OCI-LY3 (cell line): Measurements from ENCODE around the gene PRUNE2.
"Not testable (repeated sequence)": the region's sequence is repeated elsewhere in the genome, so short reads cannot be mapped to it uniquely, and the experiment has no call there.

ENCODE experiments used
- H2AFZ ChIP-seq: fragments of 200-600, 300-600 bp; shearing (Covaris generic); 2 replicates; pipeline ENCODE4 v1.6.0; 2014; ENCODE audit warnings: antibody characterized with exemption, low read depth, low read length
- H3K27ac ChIP-seq: fragments of 200-600, 300-600 bp; sonication (generic); 2 replicates; pipeline ENCODE4 v1.5.1; 2014; ENCODE audit warnings: mild to moderate bottlenecking, low read length, moderate library complexity, mixed read lengths
- H3K27me3 ChIP-seq: fragments of 200-600, 300-600 bp; sonication (generic); 2 replicates; pipeline ENCODE4 v1.6.1; 2014; ENCODE audit warnings: low read depth, low read length, mixed read lengths
- H3K36me3 ChIP-seq: fragments of 200-600, 300-600 bp; sonication (generic); replicated peaks from 2 replicates; pipeline ENCODE3; 2014; ENCODE audit warnings: low read depth, low read length, mixed read lengths
- H3K4me1 ChIP-seq: fragments of 300-600, 200-600 bp; sonication (generic); 2 replicates; pipeline ENCODE4 v1.6.1; 2014; ENCODE audit warnings: low read length, mixed read lengths
- H3K4me2 ChIP-seq: fragments of 200-600, 300-600 bp; sonication (generic); 2 replicates; pipeline ENCODE4 v1.6.1; 2014; ENCODE audit warnings: low read length, mixed read lengths
- H3K4me3 ChIP-seq: fragments of 300-600, 200-600 bp; sonication (generic); 2 replicates; pipeline ENCODE4 v1.5.1; 2014; ENCODE audit warnings: antibody characterized with exemption, mild to moderate bottlenecking, low read length, moderate library complexity
- H3K79me2 ChIP-seq: fragments of 300-600, 200-600 bp; shearing (Covaris generic); 2 replicates; pipeline ENCODE4 v1.6.1; 2014; ENCODE audit warnings: mild to moderate bottlenecking, low read length, mixed read lengths
- H3K9ac ChIP-seq: fragments of 300-600, 200-600 bp; shearing (Covaris generic); 2 replicates; pipeline ENCODE4 v1.6.0; 2014; ENCODE audit warnings: mild to moderate bottlenecking, low read length, moderate library complexity
- H3K9me3 ChIP-seq: fragments of 200-600, 300-600 bp; shearing (Covaris generic); 2 replicates; pipeline ENCODE4 v1.6.1; 2014; ENCODE audit warnings: low read length, mixed read lengths; ENCODE audit not compliant: insufficient read depth
- H4K20me1 ChIP-seq: fragments of 200-600, 300-600 bp; sonication (generic); 2 replicates; pipeline ENCODE4 v1.6.1; 2016; ENCODE audit warnings: low read length, mixed read lengths; ENCODE audit not compliant: insufficient read depth
- EZH2phosphoT487 ChIP-seq: fragments of 200-600 bp; shearing (Covaris generic); IDR thresholded peaks from 2 replicates; pipeline ENCODE4 v1.6.1; 2018; ENCODE audit warnings: antibody characterized with exemption, mixed run types, low read depth
- TF ChIP-seq, protein P1 (sequence below): fragments of 200-600, 300-600 bp; sonication (generic); IDR thresholded peaks from 2 replicates; pipeline ENCODE4 v1.5.1; 2014; ENCODE audit warnings: antibody characterized with exemption, low read length, low read depth

The PRUNE2 gene

DNA sequence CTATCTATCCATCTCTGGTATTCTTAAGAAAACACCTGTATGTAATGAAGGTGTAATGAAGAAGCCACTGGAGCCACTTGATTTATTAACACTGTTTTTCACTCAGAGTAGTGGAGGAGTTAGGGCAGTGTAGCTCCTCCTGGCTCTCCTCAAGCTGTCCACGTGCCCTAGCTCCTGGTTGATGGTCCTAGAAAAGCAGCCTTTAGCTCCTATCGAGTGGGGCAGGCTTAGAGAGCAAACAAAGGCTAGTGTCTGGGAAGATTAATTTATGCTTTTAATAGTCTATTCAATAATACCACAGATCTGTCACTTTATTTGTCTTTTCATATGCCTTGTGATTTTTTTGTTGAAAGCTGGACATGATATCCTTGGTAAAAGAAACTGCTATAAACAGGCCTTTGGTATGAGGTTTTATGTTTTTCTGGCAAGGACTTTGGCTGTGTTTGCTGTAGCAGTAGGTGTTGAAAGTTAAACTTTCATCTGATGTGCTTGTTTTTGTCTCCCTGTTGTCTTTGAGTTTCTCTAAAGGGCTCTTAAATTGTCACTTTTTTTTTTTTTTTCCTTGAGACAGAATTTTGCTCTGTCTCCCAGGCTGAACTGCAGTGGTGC, 305.8 kb downstream of the PRUNE2 start:
- no peak overlapping the region for H3K9ac ChIP-seq
- no peaks in the 10 kb centered on the region for H3K36me3 ChIP-seq
- H4K20me1 ChIP-seq: no peaks in the 10 kb centered on the region
- H3K27ac ChIP-seq: no peak overlapping the region
- H3K79me2 ChIP-seq: no peaks in the 10 kb centered on the region
- TF ChIP-seq, protein P1, sequence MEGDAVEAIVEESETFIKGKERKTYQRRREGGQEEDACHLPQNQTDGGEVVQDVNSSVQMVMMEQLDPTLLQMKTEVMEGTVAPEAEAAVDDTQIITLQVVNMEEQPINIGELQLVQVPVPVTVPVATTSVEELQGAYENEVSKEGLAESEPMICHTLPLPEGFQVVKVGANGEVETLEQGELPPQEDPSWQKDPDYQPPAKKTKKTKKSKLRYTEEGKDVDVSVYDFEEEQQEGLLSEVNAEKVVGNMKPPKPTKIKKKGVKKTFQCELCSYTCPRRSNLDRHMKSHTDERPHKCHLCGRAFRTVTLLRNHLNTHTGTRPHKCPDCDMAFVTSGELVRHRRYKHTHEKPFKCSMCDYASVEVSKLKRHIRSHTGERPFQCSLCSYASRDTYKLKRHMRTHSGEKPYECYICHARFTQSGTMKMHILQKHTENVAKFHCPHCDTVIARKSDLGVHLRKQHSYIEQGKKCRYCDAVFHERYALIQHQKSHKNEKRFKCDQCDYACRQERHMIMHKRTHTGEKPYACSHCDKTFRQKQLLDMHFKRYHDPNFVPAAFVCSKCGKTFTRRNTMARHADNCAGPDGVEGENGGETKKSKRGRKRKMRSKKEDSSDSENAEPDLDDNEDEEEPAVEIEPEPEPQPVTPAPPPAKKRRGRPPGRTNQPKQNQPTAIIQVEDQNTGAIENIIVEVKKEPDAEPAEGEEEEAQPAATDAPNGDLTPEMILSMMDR: no peak
- TF ChIP-seq EZH2phosphoT487: no peak
- H3K4me1 ChIP-seq: peaks cover 3% of the 10 kb centered on the region
- H2AFZ ChIP-seq: no peak overlapping the region
- peaks cover 41% of the 10 kb centered on the region for H3K27me3 ChIP-seq
- H3K4me2 ChIP-seq: no peak overlapping the region
- H3K4me3 ChIP-seq: no peak overlapping the region
- H3K9me3 ChIP-seq: no peaks in the 10 kb centered on the region

DNA sequence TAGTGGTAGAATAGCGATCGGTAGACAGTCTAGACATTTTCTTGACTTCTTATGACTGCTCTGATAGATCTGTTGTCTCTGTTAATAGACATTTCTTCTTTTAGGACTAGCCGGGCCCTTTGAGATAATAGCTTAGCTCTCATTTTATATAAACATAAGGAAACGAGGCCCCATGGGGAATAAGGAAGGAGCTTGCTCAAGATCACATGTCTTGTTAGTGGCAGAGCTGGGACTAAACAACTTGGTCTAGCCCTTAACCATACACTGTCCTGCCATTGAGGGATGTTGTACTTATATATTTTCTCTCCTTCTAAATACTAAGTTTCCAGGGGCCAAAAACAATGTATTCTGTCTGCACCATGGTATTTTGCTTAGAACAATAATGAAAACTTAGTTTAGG, 306.9 kb downstream of the PRUNE2 start:
- no peak overlapping the region for H3K4me2 ChIP-seq
- no peaks in the 10 kb centered on the region for H3K79me2 ChIP-seq
- H3K9ac ChIP-seq: no peak overlapping the region
- H2AFZ ChIP-seq: no peak overlapping the region
- H3K27me3 ChIP-seq: peaks cover 46% of the 10 kb centered on the region
- no peaks in the 10 kb centered on the region for H3K36me3 ChIP-seq
- no peak overlapping the region for H3K4me3 ChIP-seq
- no peak overlapping the region for H3K27ac ChIP-seq
- no peaks in the 10 kb centered on the region for H4K20me1 ChIP-seq
- TF ChIP-seq, protein P1: no peak
- TF ChIP-seq EZH2phosphoT487: no peak
- no peaks in the 10 kb centered on the region for H3K9me3 ChIP-seq
- no peaks in the 10 kb centered on the region for H3K4me1 ChIP-seq

DNA sequence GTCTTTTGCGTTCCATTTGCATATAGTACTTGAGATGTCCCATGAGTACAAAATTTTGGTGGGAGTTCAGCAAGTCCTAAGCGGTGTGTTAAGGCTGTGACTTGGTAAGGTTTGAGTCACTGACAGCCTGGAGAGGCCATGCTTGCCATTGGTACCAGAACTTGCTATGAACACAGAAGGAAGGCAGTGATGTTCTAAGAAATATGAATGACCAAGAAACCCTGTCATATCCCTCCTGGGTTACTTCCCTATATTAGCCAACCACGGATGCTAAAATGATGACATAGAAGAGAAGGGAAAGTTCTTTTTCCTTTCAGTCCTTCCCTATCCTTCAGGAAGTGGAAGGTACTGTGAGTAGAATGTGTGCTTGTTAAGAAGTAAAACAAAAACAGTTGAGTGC, 310.3 kb downstream of the PRUNE2 start:
- no peak overlapping the region for H2AFZ ChIP-seq

DNA sequence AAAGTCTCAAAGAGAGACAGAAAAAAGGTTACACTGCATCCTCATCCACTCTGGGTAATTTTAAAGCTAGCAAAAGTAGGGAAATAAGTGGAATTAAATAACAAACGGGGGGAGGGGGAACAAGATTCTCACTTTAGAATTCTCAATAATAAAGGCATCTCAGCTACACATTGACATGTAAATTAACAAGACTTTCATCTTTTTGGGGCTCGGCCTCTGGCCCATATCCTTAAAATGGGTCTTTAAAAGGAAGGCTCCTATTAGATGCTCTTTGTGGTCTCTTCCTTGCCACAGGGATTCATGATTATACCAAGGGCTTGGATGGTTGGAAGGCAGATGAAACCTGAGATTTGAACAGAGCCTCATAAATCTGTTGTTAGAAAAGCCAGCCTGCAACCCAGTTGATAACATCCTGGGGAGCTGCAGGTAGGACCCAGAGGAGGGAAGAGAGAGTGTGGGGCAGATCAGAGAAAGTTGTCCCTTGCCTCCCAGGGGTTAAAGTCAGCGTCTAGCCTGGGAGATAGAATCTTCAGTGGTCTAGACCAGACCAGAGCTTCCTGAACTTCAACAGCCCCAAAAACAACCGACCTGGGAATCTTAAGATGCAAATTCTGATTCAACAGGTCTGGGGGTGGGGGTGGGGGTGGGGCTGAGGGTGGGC, 311.0 kb downstream of the PRUNE2 start:
- Histone ChIP-seq H3K27me3 (peaks cover 58% of the 10 kb centered on the region), H3K4me1 (no peaks in the 10 kb centered on the region), H2AFZ (no peak overlapping the region), H3K27ac (no peak overlapping the region), H3K9me3 (no peaks in the 10 kb centered on the region), H4K20me1 (no peaks in the 10 kb centered on the region), H3K79me2 (no peaks in the 10 kb centered on the region), H3K4me3 (no peak overlapping the region), H3K9ac (no peak overlapping the region), H3K36me3 (no peaks in the 10 kb centered on the region), H3K4me2 (no peak overlapping the region)
- TF ChIP-seq EZH2phosphoT487: no peak
- TF ChIP-seq, protein P1: no peak

More for the DNA sequence above, 310.3 kb downstream of the PRUNE2 start:
- no peaks in the 10 kb centered on the region for H3K36me3 ChIP-seq
- peaks cover 52% of the 10 kb centered on the region for H3K27me3 ChIP-seq
- no peaks in the 10 kb centered on the region for H4K20me1 ChIP-seq
- H3K9me3 ChIP-seq: no peaks in the 10 kb centered on the region
- TF ChIP-seq, protein P1: no peak
- no peak for TF ChIP-seq EZH2phosphoT487
- no peak overlapping the region for H3K4me2 ChIP-seq
- no peak overlapping the region for H3K27ac ChIP-seq
- no peaks in the 10 kb centered on the region for H3K79me2 ChIP-seq
- no peak overlapping the region for H3K9ac ChIP-seq
- no peak overlapping the region for H3K4me3 ChIP-seq
- no peaks in the 10 kb centered on the region for H3K4me1 ChIP-seq

DNA sequence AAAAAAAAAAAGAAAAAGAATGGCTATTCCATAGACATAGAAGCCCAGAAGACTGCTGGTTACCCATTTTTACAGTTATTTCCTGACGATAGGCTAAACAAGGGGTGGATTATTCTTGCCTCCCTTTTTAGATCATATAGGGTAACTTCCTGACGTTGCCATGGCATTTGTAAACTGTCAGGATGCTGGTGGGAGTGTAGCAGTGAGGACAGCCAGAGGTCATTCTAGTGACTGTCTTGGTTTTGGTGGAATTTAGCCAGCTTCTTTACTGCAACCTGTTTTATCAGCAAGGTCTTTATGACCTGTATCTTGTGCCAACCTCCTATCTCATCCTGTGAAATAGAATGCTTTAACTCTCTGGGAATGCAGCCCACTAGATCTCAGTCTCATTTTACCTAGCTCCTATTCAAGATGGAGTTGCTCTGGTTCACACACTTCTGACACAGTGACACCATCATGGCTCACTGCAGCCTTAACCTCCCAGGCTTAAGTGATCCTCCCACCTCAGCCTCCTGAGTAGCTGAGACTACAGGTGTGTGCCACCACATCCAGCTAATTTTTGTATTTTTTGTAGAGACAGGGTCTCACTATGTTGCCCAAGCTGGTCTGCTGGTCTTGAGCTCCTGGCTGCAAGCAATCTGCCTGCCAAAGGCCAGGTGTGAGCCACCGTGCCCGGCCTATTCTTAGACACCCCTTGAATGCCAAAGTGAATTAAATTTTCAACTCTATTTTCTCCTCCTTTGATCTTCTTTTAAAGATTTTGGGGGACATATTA, 311.8 kb downstream of the PRUNE2 start:
- H3K79me2 ChIP-seq, H3K27ac ChIP-seq, H3K4me1 ChIP-seq, H3K9me3 ChIP-seq, H3K9ac ChIP-seq, H3K4me3 ChIP-seq, H2AFZ ChIP-seq, H3K36me3 ChIP-seq, H4K20me1 ChIP-seq, H3K4me2 ChIP-seq: not testable (repeated sequence)
- peaks cover 65% of the 10 kb centered on the region for H3K27me3 ChIP-seq
